HepG2 (cell line): ENCODE results near the gene HSPB7. TPM values are rescaled to one million over a fixed set of nuclear protein-coding genes. Genes with fewer than 3 reads are reported as not detected.
A peak's percentile ranks its signal among the peaks of the same experiment; 100 is the strongest.

Source experiments
- CREB1 ChIP-seq, 2 experiments: fragments of 450-650 bp in 1 of 2; IDR thresholded peaks; 2 replicates each; pipeline ENCODE4 v1.6.1; 2016 to 2017; ENCODE audit warnings: control low read depth in 1 of 2, mild to moderate bottlenecking in 1 of 2, missing compliant biosample characterization in 1 of 2, missing genetic modification characterization in 1 of 2
- HOXA7 ChIP-seq: sonication (generic); formaldehyde crosslinking; IDR thresholded peaks from 2 replicates; pipeline ENCODE4 v1.8.1; 2022; ENCODE audit warnings: mild to moderate bottlenecking, missing genetic modification reagents, moderate library complexity
- ISX ChIP-seq: sonication (generic); formaldehyde crosslinking; conservative IDR thresholded peaks from 2 replicates; pipeline ENCODE4 v1.5.0; 2020; ENCODE audit warnings: missing genetic modification reagents
- KAT7 ChIP-seq: IDR thresholded peaks from 2 replicates; pipeline ENCODE4 v1.6.1; 2018; ENCODE audit warnings: borderline replicate concordance, missing compliant biosample characterization
- KMT2B ChIP-seq: IDR thresholded peaks from 2 replicates; pipeline ENCODE4 v1.6.1; 2016; ENCODE audit warnings: missing genetic modification reagents, missing compliant biosample characterization
- LCORL ChIP-seq, 2 experiments: fragments of 450-650 bp in 1 of 2; sonication (generic) in 1 of 2; formaldehyde crosslinking in 1 of 2; IDR thresholded peaks; 2 replicates each; pipeline versions ENCODE4 v1.5.0 to v1.6.1; 2017 to 2020; ENCODE audit warnings: antibody characterized with exemption in 1 of 2, missing genetic modification reagents in 1 of 2
- MTERF4 ChIP-seq: sonication (generic); formaldehyde crosslinking; IDR thresholded peaks from 2 replicates; pipeline ENCODE4 v1.8.0; 2023; ENCODE audit warnings: mild to moderate bottlenecking, missing genetic modification reagents
- MXI1 ChIP-seq: IDR thresholded peaks from 3 replicates; pipeline ENCODE4 v1.6.1; 2012; ENCODE audit warnings: low read depth, low read length, inconsistent platforms, borderline replicate concordance
- MYPOP ChIP-seq: sonication (generic); formaldehyde crosslinking; IDR thresholded peaks from 2 replicates; pipeline ENCODE4 v1.8.1; 2023; ENCODE audit warnings: mild to moderate bottlenecking, moderate library complexity, missing genetic modification reagents
- NR2F2 ChIP-seq: IDR thresholded peaks from 2 replicates; pipeline ENCODE4 v1.6.1; 2012; ENCODE audit warnings: low read depth, inconsistent platforms, borderline replicate concordance
- PBX2 ChIP-seq: IDR thresholded peaks from 2 replicates; pipeline ENCODE4 v1.6.1; 2016; ENCODE audit warnings: control low read depth
- TARDBP ChIP-seq: sonication (generic); formaldehyde crosslinking; IDR thresholded peaks from 2 replicates; pipeline ENCODE4 v1.8.0; 2022; ENCODE audit warnings: mild to moderate bottlenecking, missing genetic modification reagents
- THAP11 ChIP-seq: IDR thresholded peaks from 2 replicates; pipeline ENCODE4 v1.6.1; 2016; ENCODE audit warnings: missing biosample characterization, missing genetic modification reagents
- YEATS4 ChIP-seq: sonication (generic); formaldehyde crosslinking; IDR thresholded peaks from 2 replicates; pipeline ENCODE4 v1.4.0; 2020; ENCODE audit warnings: missing genetic modification reagents, borderline replicate concordance
- ZBTB7B ChIP-seq: sonication (generic); formaldehyde crosslinking; IDR thresholded peaks from 2 replicates; pipeline ENCODE4 v1.4.0; 2020; ENCODE audit warnings: missing genetic modification reagents
- ZFP90 ChIP-seq: sonication (generic); formaldehyde crosslinking; IDR thresholded peaks from 2 replicates; pipeline ENCODE4 v1.8.0; 2022; ENCODE audit warnings: missing genetic modification reagents, mild to moderate bottlenecking, inconsistent platforms, borderline replicate concordance
- ZFP91 ChIP-seq: sonication (generic); formaldehyde crosslinking; IDR thresholded peaks from 2 replicates; pipeline ENCODE4 v1.9.0; 2022; ENCODE audit warnings: missing genetic modification reagents, mild to moderate bottlenecking, borderline replicate concordance
- ZFY ChIP-seq: sonication (generic); formaldehyde crosslinking; IDR thresholded peaks from 2 replicates; pipeline ENCODE4 v1.4.0; 2020; ENCODE audit warnings: missing genetic modification reagents
- ZNF12 ChIP-seq: sonication (generic); formaldehyde crosslinking; IDR thresholded peaks from 2 replicates; pipeline ENCODE4 v1.5.0; 2020; ENCODE audit warnings: missing genetic modification reagents
- ZNF143 ChIP-seq: sonication (generic); formaldehyde crosslinking; IDR thresholded peaks from 2 replicates; pipeline ENCODE4 v1.4.0; 2020; ENCODE audit warnings: missing genetic modification reagents
- ZNF282 ChIP-seq: fragments of 450-650 bp; IDR thresholded peaks from 2 replicates; pipeline ENCODE4 v1.6.1; 2018; ENCODE audit not compliant: partially characterized antibody
- ZNF383 ChIP-seq: sonication (generic); formaldehyde crosslinking; IDR thresholded peaks from 2 replicates; pipeline ENCODE4 v1.4.0; 2020; ENCODE audit warnings: missing genetic modification reagents, mild to moderate bottlenecking, borderline replicate concordance
- ZNF607 ChIP-seq: sonication (generic); formaldehyde crosslinking; IDR thresholded peaks from 2 replicates; pipeline ENCODE4 v1.5.1; 2020; ENCODE audit warnings: missing genetic modification reagents, mild to moderate bottlenecking, borderline replicate concordance
- ZNF747 ChIP-seq: sonication (generic); formaldehyde crosslinking; IDR thresholded peaks from 2 replicates; pipeline ENCODE4 v1.8.1; 2023; ENCODE audit warnings: missing genetic modification reagents, mild to moderate bottlenecking, borderline replicate concordance
- ZSCAN9 ChIP-seq: IDR thresholded peaks from 2 replicates; pipeline ENCODE4 v1.6.1; 2016; ENCODE audit warnings: borderline replicate concordance
- polyA plus RNA-seq, 8 experiments: library from polyadenylated mRNA; depleted of rRNA in 3 of 8; stranded (reverse) in 7 of 8; unstranded in 1 of 8; fragments of >200 nt; fragmentation: Illumina TruSeq in 4 of 8; extraction: Trizol in 4 of 8; gene quantifications; 2 replicates each; pipeline versions ENCODE4 v1.2.1 to v1.2.3, GENCODE V29; 2011 to 2016; ENCODE audit warnings: low read depth in 4 of 8, missing spikeins in 1 of 8, mixed read lengths in 1 of 8; ENCODE audit not compliant: insufficient read depth in 1 of 8
- total RNA-seq, 5 experiments: library from RNA; depleted of rRNA; stranded (reverse); fragments of >200 nt; fragmentation: Illumina TruSeq; extraction: Trizol; gene quantifications; 2 replicates each; pipeline ENCODE4 v1.2.3, GENCODE V29; 2016; ENCODE audit warnings: low read depth in 1 of 5

The HSPB7 gene
- total and polyA plus RNA-seq, 2 of the 13 experiments (the other 11 are each of a cell fraction or from before 2014, with no cell fraction given), result 0.20 TPM; not detected in 1

- TF ChIP-seq MXI1 (peak; percentile 51; the same call in 1 of the 3 replicates), ZSCAN9 (CRISPR knock-in tag) (no peak; the same call in 1 of the 2 replicates), ZNF607 (CRISPR knock-in tag) (peak; percentile 60), ISX (CRISPR knock-in tag) (no peak), THAP11 (CRISPR knock-in tag) (peak; percentile 89), ZFY (CRISPR knock-in tag) (peak; percentile 80), ZNF383 (CRISPR knock-in tag) (0 out of 2 replicates have a peak, but pooled peaks have one; percentile 46), ZNF747 (CRISPR knock-in tag) (peak; percentile 75; the same call in 1 of the 2 replicates), KAT7 (CRISPR knock-in tag) (no peak; the same call in 1 of the 2 replicates), KMT2B (CRISPR knock-in tag) (peak; percentile 85), NR2F2 (peak; percentile 37; the same call in 1 of the 2 replicates), PBX2 (CRISPR knock-in tag) (no peak), ZFP91 (CRISPR knock-in tag) (peak; percentile 69; the same call in 1 of the 2 replicates), YEATS4 (CRISPR knock-in tag) (peak; percentile 46; the same call in 1 of the 2 replicates), TARDBP (CRISPR knock-in tag) (peak; percentile 26; the same call in 1 of the 2 replicates), CREB1 (IDR thresholded peaks at IDR 0.05) (0 out of 2 replicates have a peak, but pooled peaks have one; percentile 17), CREB1 (CRISPR knock-in tag; IDR thresholded peaks at IDR 0.05) (peak; percentile 93), MTERF4 (CRISPR knock-in tag) (no peak), ZNF12 (0 out of 2 replicates have a peak, but pooled peaks have one; percentile 11), ZFP90 (CRISPR knock-in tag) (0 out of 2 replicates have a peak, but pooled peaks have one; percentile 56), HOXA7 (CRISPR knock-in tag) (no peak), MYPOP (CRISPR knock-in tag) (no peak), ZNF143 (CRISPR knock-in tag) (peak; percentile 73; the same call in 1 of the 2 replicates), ZBTB7B (CRISPR knock-in tag) (no peak; the same call in 1 of the 2 replicates), LCORL (IDR thresholded peaks at IDR 0.05) (no peak), LCORL (CRISPR knock-in tag; IDR thresholded peaks at IDR 0.05) (peak; percentile 52; the same call in 1 of the 2 replicates), ZNF282 (no peak)
Measured at GRCh38 chr1:15975805-15976680, 41.8 kb downstream of the HSPB7 start, which contains the start of gene ZBTB17 (continued).
